Measurements from ENCODE around the gene INVS. TPM values are rescaled to one million over a fixed set of nuclear protein-coding genes. Genes with fewer than 3 reads are reported as not detected.

Gene INVS
- total RNA-seq, 1 donor from 2014 or later: 25.6 TPM

DNA sequence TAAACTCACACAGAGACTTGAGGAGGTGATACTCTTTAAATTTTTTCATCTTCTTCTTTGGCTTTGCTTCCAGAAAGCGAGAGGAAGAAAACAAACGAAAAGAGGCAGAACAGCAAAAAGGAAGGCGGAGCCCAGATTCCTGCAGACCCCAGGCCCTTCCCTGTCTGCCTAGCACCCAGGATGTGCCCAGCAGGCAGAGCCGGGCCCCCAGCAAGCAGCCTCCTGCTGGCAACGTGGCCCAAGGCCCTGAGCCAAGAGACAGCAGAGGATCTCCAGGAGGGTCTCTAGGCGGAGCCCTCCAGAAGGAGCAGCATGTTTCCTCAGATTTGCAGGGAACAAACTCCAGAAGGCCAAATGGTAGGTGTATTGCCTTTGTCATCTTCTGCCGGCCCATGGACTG, 185.2 kb downstream of the INVS start:
- no peaks in the 10 kb centered on the region for H3K4me1 Mint-ChIP-seq
- peaks cover 53% of the 10 kb centered on the region for H3K36me3 Mint-ChIP-seq (ENCODE audit: low read depth)
- no peaks in the 10 kb centered on the region for H3K27me3 Mint-ChIP-seq (ENCODE audit: low read depth)
- H3K9me3 Mint-ChIP-seq: peaks cover 23% of the 10 kb centered on the region
- no peak for DNase-seq (ENCODE audit: low read depth, low spot score)
- no peak overlapping the region for H3K4me3 Mint-ChIP-seq
- H3K27ac Mint-ChIP-seq (ENCODE audit: unreplicated experiment): no peak overlapping the region
- TF ChIP-seq, protein P1, sequence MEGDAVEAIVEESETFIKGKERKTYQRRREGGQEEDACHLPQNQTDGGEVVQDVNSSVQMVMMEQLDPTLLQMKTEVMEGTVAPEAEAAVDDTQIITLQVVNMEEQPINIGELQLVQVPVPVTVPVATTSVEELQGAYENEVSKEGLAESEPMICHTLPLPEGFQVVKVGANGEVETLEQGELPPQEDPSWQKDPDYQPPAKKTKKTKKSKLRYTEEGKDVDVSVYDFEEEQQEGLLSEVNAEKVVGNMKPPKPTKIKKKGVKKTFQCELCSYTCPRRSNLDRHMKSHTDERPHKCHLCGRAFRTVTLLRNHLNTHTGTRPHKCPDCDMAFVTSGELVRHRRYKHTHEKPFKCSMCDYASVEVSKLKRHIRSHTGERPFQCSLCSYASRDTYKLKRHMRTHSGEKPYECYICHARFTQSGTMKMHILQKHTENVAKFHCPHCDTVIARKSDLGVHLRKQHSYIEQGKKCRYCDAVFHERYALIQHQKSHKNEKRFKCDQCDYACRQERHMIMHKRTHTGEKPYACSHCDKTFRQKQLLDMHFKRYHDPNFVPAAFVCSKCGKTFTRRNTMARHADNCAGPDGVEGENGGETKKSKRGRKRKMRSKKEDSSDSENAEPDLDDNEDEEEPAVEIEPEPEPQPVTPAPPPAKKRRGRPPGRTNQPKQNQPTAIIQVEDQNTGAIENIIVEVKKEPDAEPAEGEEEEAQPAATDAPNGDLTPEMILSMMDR (conservative IDR thresholded peaks at IDR 0.05): no peak

DNA sequence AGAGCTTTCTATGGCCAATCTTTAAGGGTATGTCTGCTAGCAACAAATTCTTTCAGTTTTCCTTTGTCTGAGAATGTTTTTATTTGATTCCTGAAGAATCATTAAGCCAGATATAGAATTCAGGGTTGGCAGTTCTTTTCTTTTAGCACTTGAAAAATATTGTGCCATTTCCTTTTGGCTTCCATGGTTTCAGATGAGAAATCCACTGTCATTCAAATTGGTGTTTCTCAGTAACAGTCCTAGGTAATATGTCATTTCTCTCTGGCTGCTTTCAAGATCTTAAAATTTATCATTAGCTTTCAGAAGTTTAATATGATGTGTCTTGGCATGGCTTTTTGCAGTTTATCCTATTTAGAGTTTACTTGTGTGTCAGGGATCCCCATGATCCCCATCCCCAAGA, 186.0 kb downstream of the INVS start:
- no peak for DNase-seq (ENCODE audit: low read depth, low spot score)
- Mint-ChIP-seq H3K4me3 (no peak overlapping the region), H3K36me3 (ENCODE audit: low read depth) (peaks cover 58% of the 10 kb centered on the region), H3K9me3 (peaks cover 23% of the 10 kb centered on the region), H3K27ac (ENCODE audit: unreplicated experiment) (peak overlapping the region; percentile 65), H3K4me1 (no peaks in the 10 kb centered on the region), H3K27me3 (ENCODE audit: low read depth) (no peaks in the 10 kb centered on the region)
- TF ChIP-seq, protein P1 (conservative IDR thresholded peaks at IDR 0.05): no peak

DNA sequence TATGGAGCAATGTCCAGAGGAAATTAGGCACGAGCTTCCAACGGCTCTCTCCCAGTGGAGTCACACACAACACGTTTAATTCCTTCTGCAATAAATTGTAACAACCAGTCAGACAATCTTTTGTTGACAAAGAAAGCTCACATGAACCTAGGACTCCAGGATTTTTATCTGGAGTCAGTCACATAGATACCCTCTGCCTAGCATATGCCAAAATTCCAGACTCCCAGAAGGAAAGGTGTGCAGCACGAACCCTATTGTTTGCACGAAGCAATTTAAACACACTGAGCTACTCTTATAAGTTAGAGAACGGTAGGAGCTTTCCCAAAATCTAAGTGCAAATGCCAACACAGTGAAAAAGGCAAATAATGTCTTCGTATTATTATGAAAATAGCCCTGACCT, 186.6 kb downstream of the INVS start:
- no peaks in the 10 kb centered on the region for H3K27me3 Mint-ChIP-seq (ENCODE audit: low read depth)
- peaks cover 59% of the 10 kb centered on the region for H3K36me3 Mint-ChIP-seq (ENCODE audit: low read depth)
- TF ChIP-seq, protein P1 (conservative IDR thresholded peaks at IDR 0.05): no peak
- no peak overlapping the region for H3K27ac Mint-ChIP-seq (ENCODE audit: unreplicated experiment)
- peaks cover 23% of the 10 kb centered on the region for H3K9me3 Mint-ChIP-seq
- no peaks in the 10 kb centered on the region for H3K4me1 Mint-ChIP-seq
- no peak overlapping the region for H3K4me3 Mint-ChIP-seq
- no peak for DNase-seq (ENCODE audit: low read depth, low spot score)

DNA sequence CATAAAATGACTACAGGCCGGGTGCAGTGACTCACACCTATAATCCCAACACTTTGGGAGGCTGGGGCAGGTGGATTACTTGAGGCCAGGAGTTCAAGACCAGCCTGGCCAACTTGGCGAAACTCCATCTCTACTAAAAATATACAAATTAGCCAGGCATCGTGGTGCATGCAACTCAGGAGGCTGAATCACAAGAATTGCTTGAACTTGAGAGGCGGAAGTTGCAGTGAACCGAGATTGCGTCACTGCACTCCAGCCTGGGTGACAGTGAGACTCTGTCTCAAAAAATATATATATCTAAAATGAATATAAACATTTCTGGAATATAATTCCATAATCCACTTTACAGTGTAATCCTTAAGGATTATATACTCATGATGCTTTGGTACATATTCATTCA, 187.2 kb downstream of the INVS start:
- TF ChIP-seq, protein P1 (conservative IDR thresholded peaks at IDR 0.05): no peak
- peaks cover 60% of the 10 kb centered on the region for H3K36me3 Mint-ChIP-seq (ENCODE audit: low read depth)

DNA sequence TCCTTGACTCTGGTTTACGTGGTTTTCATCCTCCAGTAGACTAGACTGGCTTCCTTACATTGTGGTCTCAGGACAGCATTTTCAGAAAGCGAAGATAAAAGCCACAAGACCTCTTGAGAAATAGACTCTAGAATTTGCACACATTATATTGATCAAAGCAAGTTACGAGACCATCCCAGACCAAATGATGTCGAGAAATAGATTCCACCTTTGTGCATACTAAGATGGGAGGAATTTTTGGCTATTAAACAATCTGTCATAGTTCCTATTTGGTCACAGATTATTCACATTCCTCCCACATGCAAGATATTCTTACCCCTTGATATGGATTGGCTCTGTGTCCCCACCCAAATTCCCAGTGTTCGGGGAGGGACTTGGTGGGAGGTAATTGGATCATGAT, 188.1 kb downstream of the INVS start:
- no peaks in the 10 kb centered on the region for H3K4me1 Mint-ChIP-seq
- peaks cover 25% of the 10 kb centered on the region for H3K9me3 Mint-ChIP-seq
- no peak overlapping the region for H3K4me3 Mint-ChIP-seq
- TF ChIP-seq, protein P1 (conservative IDR thresholded peaks at IDR 0.05): no peak
- no peak for DNase-seq (ENCODE audit: low read depth, low spot score)
- H3K27me3 Mint-ChIP-seq (ENCODE audit: low read depth): no peaks in the 10 kb centered on the region
- peaks cover 69% of the 10 kb centered on the region for H3K36me3 Mint-ChIP-seq (ENCODE audit: low read depth)
- H3K27ac Mint-ChIP-seq (ENCODE audit: unreplicated experiment): no peak overlapping the region

More for the DNA sequence above, 187.2 kb downstream of the INVS start:
- Mint-ChIP-seq H3K9me3 (peaks cover 23% of the 10 kb centered on the region), H3K4me3 (no peak overlapping the region), H3K4me1 (no peaks in the 10 kb centered on the region), H3K27me3 (ENCODE audit: low read depth) (no peaks in the 10 kb centered on the region), H3K27ac (ENCODE audit: unreplicated experiment) (no peak overlapping the region)
- DNase-seq (ENCODE audit: low read depth, low spot score): no peak

DNA sequence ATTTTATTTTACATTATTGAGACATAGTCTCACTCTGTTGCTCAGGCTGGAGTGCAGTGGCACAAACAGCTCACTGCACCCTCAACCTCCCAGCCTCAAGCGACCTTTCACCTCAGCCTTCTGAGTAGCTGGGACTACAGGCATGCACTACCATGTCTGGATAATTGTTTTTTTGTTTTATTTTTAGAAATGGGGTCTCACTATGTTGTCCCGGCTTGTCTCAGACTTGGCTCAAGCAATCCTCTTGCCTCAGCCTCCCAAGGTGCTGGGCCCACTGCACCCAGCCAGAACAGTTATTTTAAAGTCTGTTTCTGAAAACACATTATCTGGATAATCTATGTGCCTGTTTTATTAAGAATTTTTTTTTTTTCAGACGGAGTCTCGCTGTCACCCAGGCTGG, 191.7 kb downstream of the INVS start:
- TF ChIP-seq, protein P1 (conservative IDR thresholded peaks at IDR 0.05): no peak
- H3K4me1 Mint-ChIP-seq: no peaks in the 10 kb centered on the region
- H3K27me3 Mint-ChIP-seq (ENCODE audit: low read depth): no peaks in the 10 kb centered on the region
- DNase-seq (ENCODE audit: low read depth, low spot score): no peak
- H3K4me3 Mint-ChIP-seq: no peak overlapping the region
- peaks cover 62% of the 10 kb centered on the region for H3K36me3 Mint-ChIP-seq (ENCODE audit: low read depth)
- H3K9me3 Mint-ChIP-seq: peaks cover 16% of the 10 kb centered on the region
- no peak overlapping the region for H3K27ac Mint-ChIP-seq (ENCODE audit: unreplicated experiment)

Measured in neural crest cell (in vitro differentiated cells).